GM19467 (cell line): ENCODE measurements around the gene STK39.

Source experiments
- ATAC-seq: cut with Tn5 transposase; IDR thresholded peaks from one replicate; pipeline ENCODE4 v1.9.1; 2021; ENCODE audit warnings: mild to moderate bottlenecking, moderate library complexity; ENCODE audit not compliant: unreplicated experiment

Gene STK39

DNA sequence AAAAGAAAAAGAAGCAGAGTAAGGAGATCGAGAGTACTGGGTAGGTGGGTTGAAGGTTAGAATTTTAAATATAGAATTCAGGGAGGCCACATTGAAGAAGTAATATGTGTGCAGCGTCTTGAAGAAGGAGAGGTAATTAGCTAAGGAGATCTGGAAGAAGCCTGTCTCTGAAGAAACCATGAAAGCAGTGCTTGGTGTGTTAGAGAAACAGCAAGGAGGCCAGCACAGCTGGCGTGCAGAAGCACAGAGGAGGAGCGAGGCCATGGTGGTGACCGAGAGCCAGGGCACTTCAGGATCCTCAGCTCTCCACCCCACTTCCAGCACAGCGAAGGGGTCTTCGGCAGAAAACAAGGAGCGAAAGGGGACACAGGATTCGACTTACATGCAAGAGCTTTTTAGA, 305.8 kb downstream of the STK39 start:
- ATAC-seq, result no peak

DNA sequence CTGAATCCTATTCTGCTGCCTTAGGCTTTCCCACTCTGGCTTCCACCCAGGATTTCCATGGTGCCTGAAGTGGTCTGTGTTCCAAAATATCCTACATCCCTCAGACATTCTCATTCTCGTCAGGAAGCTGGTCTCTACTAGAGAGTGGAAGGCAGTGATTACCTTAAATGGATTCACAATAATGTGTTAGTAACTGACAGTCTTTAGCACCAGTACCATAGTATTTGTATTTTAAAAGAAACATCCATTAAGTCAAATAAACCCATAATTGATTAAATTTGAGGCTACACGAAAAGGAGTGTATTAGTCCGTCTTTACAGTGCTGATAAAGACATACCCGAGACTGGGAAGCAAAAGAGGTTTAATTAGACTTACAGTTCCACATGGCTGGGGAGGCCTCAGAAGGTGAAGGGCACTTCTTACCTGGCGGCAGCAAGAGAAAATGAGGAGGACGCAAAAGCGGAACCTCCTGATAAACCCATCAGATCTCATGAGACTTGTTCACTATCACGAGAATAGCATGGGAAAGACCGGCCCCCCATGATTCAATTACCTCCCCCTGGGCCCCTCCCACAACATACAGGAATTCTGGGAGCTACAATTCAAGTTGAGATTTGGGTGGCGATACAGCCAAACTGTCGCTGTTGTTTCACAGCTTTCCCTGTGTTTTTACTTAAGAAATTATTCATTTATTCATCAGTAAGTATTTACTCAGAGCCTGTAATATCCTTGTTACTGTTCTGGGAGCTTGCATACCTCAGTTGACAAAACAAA, 306.5 kb downstream of the STK39 start:
- ATAC-seq, result no peak

DNA sequence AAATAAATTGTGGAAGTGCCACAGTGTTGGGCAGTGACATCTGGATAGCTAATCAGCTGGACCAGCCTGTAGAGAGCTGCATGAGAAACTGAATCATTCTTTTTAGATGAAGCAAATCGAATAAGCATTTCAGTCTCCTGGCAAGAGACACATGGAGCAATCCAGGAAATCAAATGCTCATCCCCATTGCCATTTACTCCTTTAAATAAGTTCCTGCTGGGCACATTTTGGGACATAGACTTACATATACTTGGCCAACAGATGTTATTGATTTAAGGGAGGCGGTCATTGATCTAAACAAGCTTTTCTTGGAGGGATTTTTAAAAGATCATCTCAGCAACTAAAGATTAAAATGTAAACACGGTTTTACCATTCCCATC, 307.1 kb downstream of the STK39 start:
- no peak for ATAC-seq

GRCh38 chr2:167939514-167940345, 307.7 kb downstream of the STK39 start:
- no peak for ATAC-seq

DNA sequence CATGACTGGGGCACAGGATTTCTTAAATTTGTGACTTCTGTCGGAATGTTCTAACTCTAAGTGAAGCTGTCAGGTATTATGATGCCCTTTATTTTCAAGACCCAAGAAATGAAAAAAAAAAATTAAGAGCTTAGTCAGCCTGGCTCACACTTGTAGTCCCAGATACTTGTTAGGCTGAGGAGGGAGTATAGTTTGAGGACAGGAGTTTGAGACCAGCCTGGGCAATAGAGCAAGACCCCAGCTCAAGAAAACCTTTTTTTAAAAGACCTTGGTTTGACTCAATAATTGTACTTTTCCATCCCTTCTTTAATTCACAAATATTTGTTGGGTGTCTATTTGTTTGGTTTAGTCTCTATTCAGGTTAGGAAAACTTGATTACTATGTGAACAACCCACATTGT, 310.0 kb downstream of the STK39 start:
- no peak for ATAC-seq

DNA sequence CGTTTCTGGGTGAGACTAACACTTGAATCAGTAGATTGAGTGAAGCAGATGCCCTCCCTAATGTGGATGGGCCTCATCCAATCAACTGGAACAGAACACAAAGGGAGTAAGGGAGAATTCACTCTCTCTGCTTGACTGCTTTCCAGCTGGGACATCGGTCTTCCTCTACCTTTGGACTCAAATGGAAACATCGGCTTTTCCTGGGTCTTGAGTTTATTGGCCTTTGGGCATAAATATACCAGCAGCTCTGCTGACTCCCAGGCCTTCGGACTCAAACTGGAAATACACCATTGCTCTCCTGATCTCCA, 311.6 kb downstream of the STK39 start:
- ATAC-seq, result no peak

DNA sequence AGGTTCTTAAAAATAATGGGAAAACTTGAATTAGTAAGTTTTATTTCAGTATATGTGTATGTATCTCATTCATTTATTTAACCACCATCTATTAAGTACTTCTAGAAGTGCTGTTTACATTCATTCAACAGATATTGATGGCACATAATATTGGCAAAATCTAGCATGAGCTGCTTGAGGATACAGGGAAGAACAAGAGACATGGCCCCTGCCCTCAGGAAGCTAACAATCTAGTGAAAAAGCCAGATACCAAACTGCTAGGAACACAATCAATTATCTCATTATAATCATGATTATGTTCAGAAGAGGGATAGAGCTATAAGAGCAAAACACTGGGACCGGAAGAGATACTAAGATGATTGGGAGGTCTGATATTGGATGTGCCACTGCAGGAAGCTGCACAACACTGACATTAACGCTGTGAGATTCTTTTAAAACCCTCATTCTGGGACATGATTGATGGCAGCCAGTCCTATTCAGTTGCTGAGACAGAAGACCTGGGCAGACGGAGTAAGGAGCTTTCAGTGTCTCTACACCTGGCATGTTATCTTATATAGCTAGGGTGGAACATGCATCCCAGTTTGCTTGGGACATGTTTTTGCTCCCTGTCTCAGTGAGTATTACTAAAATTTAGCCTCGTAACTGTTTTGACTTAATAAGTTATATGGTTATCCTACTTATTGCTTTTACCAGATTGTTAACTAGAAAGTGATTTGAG, 314.1 kb downstream of the STK39 start:
- no peak for ATAC-seq

DNA sequence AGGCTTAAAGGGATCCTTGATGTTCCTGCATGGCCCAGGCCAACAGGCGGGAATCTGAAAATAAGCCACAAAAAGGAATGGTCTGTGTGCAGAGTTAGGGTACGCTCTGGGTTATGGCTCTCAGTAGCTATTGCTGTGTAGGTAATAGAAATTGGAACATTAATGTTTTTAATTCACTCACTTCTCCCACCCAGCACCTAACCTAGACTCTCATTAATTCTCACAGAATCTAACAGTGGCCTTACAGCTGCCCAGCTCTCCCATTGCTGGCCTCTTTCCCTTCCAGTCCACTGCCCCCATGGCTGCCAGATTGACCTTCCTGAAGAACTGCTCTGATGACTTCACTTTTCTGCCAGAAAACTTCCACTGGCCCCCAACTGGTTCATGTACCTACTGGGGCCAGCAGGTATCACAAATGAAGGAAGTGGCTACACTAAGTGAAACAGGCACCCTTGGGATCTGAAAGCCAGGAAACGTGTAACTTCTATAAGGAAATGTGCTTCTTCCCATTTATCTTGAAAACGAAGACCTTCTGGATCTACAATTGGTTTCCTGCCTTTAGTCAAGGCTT, 315.2 kb downstream of the STK39 start:
- no peak for ATAC-seq

DNA sequence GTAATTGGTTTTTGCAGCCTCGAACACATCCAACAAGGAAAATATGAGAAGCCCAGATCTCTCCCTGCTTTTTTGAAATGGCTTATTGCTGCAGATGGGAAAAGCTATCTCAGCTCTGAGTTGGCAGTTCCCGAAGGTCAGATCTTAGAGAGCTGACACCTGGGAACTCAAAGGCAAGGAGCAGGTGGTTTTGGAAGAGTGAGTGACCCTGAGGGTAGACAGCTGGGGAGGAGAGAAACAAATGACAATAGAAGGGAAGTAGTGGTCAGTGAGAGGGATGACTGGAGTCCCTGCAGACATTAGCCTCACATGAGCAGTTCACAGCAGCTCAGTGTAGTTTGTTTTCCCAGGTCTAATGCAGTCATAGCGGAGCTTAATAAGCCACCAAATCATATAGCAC, 317.9 kb downstream of the STK39 start:
- no peak for ATAC-seq

GRCh38 chr2:167928434-167928833, 319.0 kb downstream of the STK39 start:
- no peak for ATAC-seq

DNA sequence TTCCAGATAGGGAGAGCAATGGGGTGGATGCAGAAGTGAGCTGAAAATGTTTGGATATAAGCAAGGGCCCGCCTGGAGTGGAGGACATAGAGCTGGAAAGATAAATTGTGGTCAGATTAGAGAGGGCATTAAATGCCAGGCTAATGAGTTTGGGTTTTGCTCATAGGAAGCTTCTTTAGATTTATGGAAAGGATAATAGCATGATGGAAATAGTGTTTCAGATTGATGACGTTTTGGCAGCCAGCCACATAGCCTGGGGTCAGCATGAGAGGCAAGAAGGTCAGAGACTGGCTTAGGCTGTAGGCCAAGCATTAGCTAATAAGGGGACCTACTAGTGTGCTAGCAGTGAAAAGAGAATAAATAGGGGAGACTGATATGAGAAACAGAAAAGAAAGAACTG, 321.6 kb downstream of the STK39 start:
- no peak for ATAC-seq

- no peak for ATAC-seq
Observed at GRCh38 chr2:167924556-167924955, 322.8 kb downstream of the STK39 start.

GRCh38 chr2:167916756-167917155, 330.6 kb downstream of the STK39 start:
- no peak for ATAC-seq

GRCh38 chr2:167914969-167915368, 332.4 kb downstream of the STK39 start:
- ATAC-seq, result no peak

DNA sequence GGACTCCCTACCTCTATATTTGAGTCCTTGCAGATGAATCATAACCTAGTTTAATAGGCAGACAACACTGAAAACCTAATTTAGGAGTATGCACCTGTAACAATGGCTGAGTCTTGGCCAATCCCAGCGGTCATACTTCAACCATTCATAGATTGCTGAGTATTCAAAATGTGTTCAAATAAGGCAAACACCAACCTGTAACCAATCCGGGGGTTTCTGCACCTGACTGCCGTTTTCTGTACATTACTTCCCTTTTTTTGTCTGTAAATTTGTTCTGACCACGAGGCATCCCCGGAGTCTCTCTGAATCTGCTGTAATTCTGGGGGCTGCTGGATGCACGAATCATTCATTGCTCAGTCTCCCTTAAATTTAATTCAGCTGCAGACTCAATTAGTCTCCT, 338.6 kb downstream of the STK39 start:
- no peak for ATAC-seq

GRCh38 chr2:167905668-167906067, 341.7 kb downstream of the STK39 start:
- no peak for ATAC-seq
